HEK293 (cell line): Measurements from ENCODE around the gene POLK.

Experiments used
- CTCF ChIA-PET: fragments of 350-600 bp; formaldehyde crosslinking; extraction: SDS; loops from one replicate; lab custom pipeline; 2021; ENCODE audit warnings: antibody characterized with exemption; lab: Yijun Ruan, JAX
- POLR2A ChIA-PET: fragments of 300-600 bp; formaldehyde crosslinking; extraction: SDS; loops from one replicate; lab custom pipeline; 2020; ENCODE audit warnings: antibody characterized with exemption, inconsistent platforms; lab: Yijun Ruan, JAX
- H3K27ac ChIP-seq: fragments of 200-500 bp; sonication (Bioruptor generic); 2 replicates; pipeline ENCODE4 v1.5.1; 2014; ENCODE audit warnings: low read depth, low read length, control low read depth, inconsistent platforms; ENCODE audit errors: extremely low read depth
- H3K36me3 ChIP-seq, 2 experiments: fragments of 200-500 bp in 1 of 2; sonication (Bioruptor generic) in 1 of 2; 1 replicate in 1 of 2; 2 replicates in 1 of 2; pipeline ENCODE4 v1.5.1; 2014 to 2017; ENCODE audit warnings: inconsistent platforms in 2 of 2, low read length in 2 of 2; ENCODE audit not compliant: control insufficient read depth in 2 of 2, insufficient read depth in 1 of 2
- H3K4me1 ChIP-seq: fragments of 200-500 bp; sonication (Bioruptor generic); 2 replicates; pipeline ENCODE4 v1.5.1; 2014; ENCODE audit warnings: mild to moderate bottlenecking, low read length, inconsistent platforms; ENCODE audit not compliant: control insufficient read depth, insufficient read depth
- H3K4me3 ChIP-seq: 2 replicates; pipeline ENCODE4 v1.5.1; 2011; ENCODE audit warnings: low read depth, mild to moderate bottlenecking, control low read depth, low read length, moderate library complexity
- H3K9me3 ChIP-seq: fragments of 200-500 bp; sonication (Bioruptor generic); 2 replicates; pipeline ENCODE4 v1.5.1; 2014; ENCODE audit warnings: low read depth, low read length, inconsistent platforms; ENCODE audit not compliant: control insufficient read depth, insufficient read depth
- GLIS1 ChIP-seq: fragments of 450-650 bp; formaldehyde crosslinking; IDR thresholded peaks from 2 replicates; pipeline ENCODE4 v1.5.1; 2016; ENCODE audit warnings: missing biosample characterization, missing genetic modification characterization
- KLF10 ChIP-seq: fragments of 450-650 bp; IDR thresholded peaks from 2 replicates; pipeline ENCODE4 v1.5.1; 2018; ENCODE audit warnings: missing biosample characterization, mild to moderate bottlenecking, missing genetic modification characterization
- SALL2 ChIP-seq: fragments of 450-650 bp; formaldehyde crosslinking; IDR thresholded peaks from 2 replicates; pipeline ENCODE4 v1.5.0; 2017; ENCODE audit warnings: missing biosample characterization, mild to moderate bottlenecking, missing genetic modification characterization, borderline replicate concordance
- SETDB1 ChIP-seq: IDR thresholded peaks from one replicate; pipeline ENCODE4 v1.6.1; 2017; ENCODE audit warnings: mild to moderate bottlenecking, low read length, moderate library complexity, mixed read lengths; ENCODE audit not compliant: insufficient read length
- YY2 ChIP-seq: fragments of 450-650 bp; formaldehyde crosslinking; IDR thresholded peaks from 2 replicates; pipeline ENCODE4 v1.5.1; 2016; ENCODE audit warnings: missing biosample characterization, missing genetic modification characterization
- ZBTB1 ChIP-seq: fragments of 450-650 bp; formaldehyde crosslinking; IDR thresholded peaks from 2 replicates; pipeline ENCODE4 v1.5.1; 2016; ENCODE audit warnings: missing biosample characterization, missing genetic modification characterization
- ZBTB11 ChIP-seq: fragments of 450-650 bp; formaldehyde crosslinking; conservative IDR thresholded peaks from 2 replicates; pipeline ENCODE4 v1.5.1; 2016; ENCODE audit warnings: low read depth, missing biosample characterization, missing genetic modification characterization
- ZFP37 ChIP-seq: fragments of 450-650 bp; formaldehyde crosslinking; IDR thresholded peaks from 2 replicates; pipeline ENCODE4 v1.5.1; 2016; ENCODE audit warnings: missing biosample characterization, missing genetic modification characterization
- ZNF121 ChIP-seq: fragments of 450-650 bp; formaldehyde crosslinking; IDR thresholded peaks from 2 replicates; pipeline ENCODE4 v1.5.1; 2016; ENCODE audit warnings: missing biosample characterization, missing genetic modification characterization
- ZNF19 ChIP-seq: fragments of 450-650 bp; formaldehyde crosslinking; IDR thresholded peaks from 2 replicates; pipeline ENCODE4; 2016; ENCODE audit warnings: missing biosample characterization, missing genetic modification characterization, low read depth
- ZNF24 ChIP-seq: fragments of 450-650 bp; formaldehyde crosslinking; IDR thresholded peaks from 2 replicates; pipeline ENCODE4 v1.5.1; 2016; ENCODE audit warnings: missing biosample characterization, missing genetic modification characterization
- ZNF335 ChIP-seq: fragments of 450-650 bp; formaldehyde crosslinking; conservative IDR thresholded peaks from 2 replicates; pipeline ENCODE4 v1.5.1; 2016; ENCODE audit warnings: missing biosample characterization, missing genetic modification characterization
- ZNF366 ChIP-seq: fragments of 450-650 bp; formaldehyde crosslinking; conservative IDR thresholded peaks from 2 replicates; pipeline ENCODE4 v1.5.1; 2016; ENCODE audit warnings: missing biosample characterization, missing genetic modification characterization
- ZNF488 ChIP-seq: fragments of 450-650 bp; formaldehyde crosslinking; IDR thresholded peaks from 2 replicates; pipeline ENCODE4 v1.5.1; 2016; ENCODE audit warnings: missing biosample characterization, missing genetic modification characterization
- ZNF513 ChIP-seq: fragments of 450-650 bp; IDR thresholded peaks from 2 replicates; pipeline ENCODE4 v1.5.1; 2018; ENCODE audit warnings: missing biosample characterization, missing genetic modification characterization
- ZNF548 ChIP-seq: fragments of 450-650 bp; formaldehyde crosslinking; IDR thresholded peaks from 2 replicates; pipeline ENCODE4 v1.5.1; 2016; ENCODE audit warnings: missing biosample characterization, missing genetic modification characterization
- ZNF549 ChIP-seq: fragments of 450-650 bp; IDR thresholded peaks from 2 replicates; pipeline ENCODE4 v1.5.1; 2018; ENCODE audit warnings: missing biosample characterization, missing genetic modification characterization, mild to moderate bottlenecking, inconsistent platforms, moderate library complexity
- ZNF571 ChIP-seq: fragments of 450-650 bp; formaldehyde crosslinking; IDR thresholded peaks from 2 replicates; pipeline ENCODE4 v1.5.0; 2017; ENCODE audit warnings: missing biosample characterization, missing genetic modification characterization
- ZNF585B ChIP-seq: fragments of 450-650 bp; formaldehyde crosslinking; IDR thresholded peaks from 2 replicates; pipeline ENCODE4 v1.5.1; 2016; ENCODE audit warnings: missing biosample characterization, missing genetic modification characterization
- ZNF654 ChIP-seq: fragments of 450-650 bp; formaldehyde crosslinking; IDR thresholded peaks from 2 replicates; pipeline ENCODE4 v1.5.1; 2016; ENCODE audit warnings: low read depth, missing biosample characterization, missing genetic modification characterization
- ZNF660 ChIP-seq: fragments of 450-650 bp; IDR thresholded peaks from 2 replicates; pipeline ENCODE4 v1.5.1; 2018; ENCODE audit warnings: missing biosample characterization, mild to moderate bottlenecking, missing genetic modification characterization
- ZSCAN4 ChIP-seq: fragments of 450-650 bp; formaldehyde crosslinking; IDR thresholded peaks from 2 replicates; pipeline ENCODE4 v1.5.1; 2017; ENCODE audit warnings: missing biosample characterization, missing genetic modification characterization
- TF ChIP-seq, protein P1 (sequence below): fragments of 450-650 bp; formaldehyde crosslinking; IDR thresholded peaks from 2 replicates; pipeline ENCODE4 v1.5.1; 2016; ENCODE audit warnings: missing biosample characterization, missing genetic modification characterization
- TF ChIP-seq, protein P2 (sequence below): fragments of 450-650 bp; formaldehyde crosslinking; IDR thresholded peaks from 2 replicates; pipeline ENCODE4 v1.5.1; 2017; ENCODE audit warnings: missing biosample characterization, missing genetic modification characterization
- TF ChIP-seq, protein P3 (sequence below): fragments of 450-650 bp; formaldehyde crosslinking; IDR thresholded peaks from 2 replicates; pipeline ENCODE4 v1.5.1; 2017; ENCODE audit warnings: missing biosample characterization, missing genetic modification characterization

Gene POLK

GRCh38 chr5:75571547-75571946 is 59.9 kb downstream of the POLK start:
- CTCF ChIA-PET, result no interaction called here
- TF ChIP-seq ZNF366 (tag by site-specific recombination) (no peak), ZNF548 (tag by site-specific recombination) (no peak), SETDB1 (no peak), ZNF19 (no peak), ZNF24 (tag by site-specific recombination) (no peak), ZBTB11 (tag by site-specific recombination) (no peak), GLIS1 (tag by site-specific recombination) (no peak), ZNF121 (tag by site-specific recombination) (no peak), ZNF585B (tag by site-specific recombination) (no peak), ZNF335 (tag by site-specific recombination) (no peak)
- TF ChIP-seq, protein P1, sequence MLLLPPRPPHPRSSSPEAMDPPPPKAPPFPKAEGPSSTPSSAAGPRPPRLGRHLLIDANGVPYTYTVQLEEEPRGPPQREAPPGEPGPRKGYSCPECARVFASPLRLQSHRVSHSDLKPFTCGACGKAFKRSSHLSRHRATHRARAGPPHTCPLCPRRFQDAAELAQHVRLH (tag by site-specific recombination), result no peak
- TF ChIP-seq, all 188 proteins: peak for 0
- no peak overlapping the region for H3K27ac ChIP-seq
- H3K4me3 ChIP-seq, result no peak overlapping the region
- no peaks in the 10 kb centered on the region for H3K9me3 ChIP-seq
- peaks cover 16% of the 10 kb centered on the region for H3K4me1 ChIP-seq
- POLR2A ChIA-PET, result no interaction called here
- H3K36me3 ChIP-seq, result peaks cover 0 to 9% of the 10 kb centered on the region in 2 experiments; a peak in 1 of 3 replicates

DNA sequence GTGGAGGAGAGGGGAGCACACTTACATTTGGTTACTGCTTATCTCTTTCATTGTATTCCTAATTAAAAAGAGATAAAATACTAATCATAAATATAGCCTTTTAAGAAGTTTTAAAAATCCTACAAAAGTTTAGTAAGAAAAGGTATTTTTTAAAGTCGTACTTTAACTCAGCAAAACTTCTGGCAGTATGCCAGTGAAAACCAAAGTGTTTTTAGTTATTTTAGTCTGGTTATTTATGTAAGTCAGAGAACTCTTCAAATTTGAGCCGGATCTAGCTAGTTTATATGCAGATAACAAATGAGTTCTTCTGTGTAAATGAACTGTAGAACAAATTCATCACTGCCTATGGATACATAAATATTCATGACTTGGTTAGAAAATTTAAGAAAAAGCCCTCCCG is 63.1 kb downstream of the POLK start:
- POLR2A ChIA-PET, result no interaction called here
- H3K4me1 ChIP-seq, result peaks cover 9% of the 10 kb centered on the region
- no peaks in the 10 kb centered on the region for H3K9me3 ChIP-seq
- H3K4me3 ChIP-seq, result no peak overlapping the region
- H3K36me3 ChIP-seq, result peaks cover 0 to 9% of the 10 kb centered on the region in 2 experiments; a peak in 1 of 3 replicates
- TF ChIP-seq ZNF571 (tag by site-specific recombination), result no peak
- TF ChIP-seq, protein P2, sequence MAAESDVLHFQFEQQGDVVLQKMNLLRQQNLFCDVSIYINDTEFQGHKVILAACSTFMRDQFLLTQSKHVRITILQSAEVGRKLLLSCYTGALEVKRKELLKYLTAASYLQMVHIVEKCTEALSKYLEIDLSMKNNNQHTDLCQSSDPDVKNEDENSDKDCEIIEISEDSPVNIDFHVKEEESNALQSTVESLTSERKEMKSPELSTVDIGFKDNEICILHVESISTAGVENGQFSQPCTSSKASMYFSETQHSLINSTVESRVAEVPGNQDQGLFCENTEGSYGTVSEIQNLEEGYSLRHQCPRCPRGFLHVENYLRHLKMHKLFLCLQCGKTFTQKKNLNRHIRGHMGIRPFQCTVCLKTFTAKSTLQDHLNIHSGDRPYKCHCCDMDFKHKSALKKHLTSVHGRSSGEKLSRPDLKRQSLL (tag by site-specific recombination), result no peak
- TF ChIP-seq SALL2 (tag by site-specific recombination), result no peak
- no peak for TF ChIP-seq ZNF654 (tag by site-specific recombination)
- no peak for TF ChIP-seq KLF10 (tag by site-specific recombination)
- TF ChIP-seq ZNF488 (tag by site-specific recombination), result no peak
- no peak for TF ChIP-seq ZSCAN4 (tag by site-specific recombination)
- TF ChIP-seq YY2 (tag by site-specific recombination), result no peak
- TF ChIP-seq, protein P3, sequence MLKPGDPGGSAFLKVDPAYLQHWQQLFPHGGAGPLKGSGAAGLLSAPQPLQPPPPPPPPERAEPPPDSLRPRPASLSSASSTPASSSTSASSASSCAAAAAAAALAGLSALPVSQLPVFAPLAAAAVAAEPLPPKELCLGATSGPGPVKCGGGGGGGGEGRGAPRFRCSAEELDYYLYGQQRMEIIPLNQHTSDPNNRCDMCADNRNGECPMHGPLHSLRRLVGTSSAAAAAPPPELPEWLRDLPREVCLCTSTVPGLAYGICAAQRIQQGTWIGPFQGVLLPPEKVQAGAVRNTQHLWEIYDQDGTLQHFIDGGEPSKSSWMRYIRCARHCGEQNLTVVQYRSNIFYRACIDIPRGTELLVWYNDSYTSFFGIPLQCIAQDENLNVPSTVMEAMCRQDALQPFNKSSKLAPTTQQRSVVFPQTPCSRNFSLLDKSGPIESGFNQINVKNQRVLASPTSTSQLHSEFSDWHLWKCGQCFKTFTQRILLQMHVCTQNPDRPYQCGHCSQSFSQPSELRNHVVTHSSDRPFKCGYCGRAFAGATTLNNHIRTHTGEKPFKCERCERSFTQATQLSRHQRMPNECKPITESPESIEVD (tag by site-specific recombination), result peak; percentile 66
- TF ChIP-seq ZNF660 (tag by site-specific recombination), result 0 out of 2 replicates have a peak, but pooled peaks have one; percentile 38
- no peak for TF ChIP-seq ZBTB1
- TF ChIP-seq ZFP37 (tag by site-specific recombination), result no peak
- TF ChIP-seq ZNF549 (tag by site-specific recombination), result peak; percentile 44; the same call in 1 of the 2 replicates
- TF ChIP-seq ZNF335 (tag by site-specific recombination), result 0 out of 2 replicates have a peak, but pooled peaks have one; percentile 7
- no peak for TF ChIP-seq ZNF513 (tag by site-specific recombination)
- H3K27ac ChIP-seq, result no peak overlapping the region
- CTCF ChIA-PET, result interaction anchor here (1.2 kb wide), 1 partner anchor 9 kb away, joined by 5 read pairs; no protein-coding TSS in a partner anchor
